ENCODE measurements around the gene GADD45G.

GADD45G gene

GRCh38 chr9:89654025-89654662 is 49.3 kb downstream of the GADD45G start:
- no peak for DNase-seq (ENCODE audit: low read depth)

- no peak for DNase-seq (ENCODE audit: low read depth)
Observed at GRCh38 chr9:89655056-89655989, 50.5 kb downstream of the GADD45G start.

All from HS-5 (cell line).